ENCODE results near the gene FAM174B.

- TF ChIP-seq, protein P1, sequence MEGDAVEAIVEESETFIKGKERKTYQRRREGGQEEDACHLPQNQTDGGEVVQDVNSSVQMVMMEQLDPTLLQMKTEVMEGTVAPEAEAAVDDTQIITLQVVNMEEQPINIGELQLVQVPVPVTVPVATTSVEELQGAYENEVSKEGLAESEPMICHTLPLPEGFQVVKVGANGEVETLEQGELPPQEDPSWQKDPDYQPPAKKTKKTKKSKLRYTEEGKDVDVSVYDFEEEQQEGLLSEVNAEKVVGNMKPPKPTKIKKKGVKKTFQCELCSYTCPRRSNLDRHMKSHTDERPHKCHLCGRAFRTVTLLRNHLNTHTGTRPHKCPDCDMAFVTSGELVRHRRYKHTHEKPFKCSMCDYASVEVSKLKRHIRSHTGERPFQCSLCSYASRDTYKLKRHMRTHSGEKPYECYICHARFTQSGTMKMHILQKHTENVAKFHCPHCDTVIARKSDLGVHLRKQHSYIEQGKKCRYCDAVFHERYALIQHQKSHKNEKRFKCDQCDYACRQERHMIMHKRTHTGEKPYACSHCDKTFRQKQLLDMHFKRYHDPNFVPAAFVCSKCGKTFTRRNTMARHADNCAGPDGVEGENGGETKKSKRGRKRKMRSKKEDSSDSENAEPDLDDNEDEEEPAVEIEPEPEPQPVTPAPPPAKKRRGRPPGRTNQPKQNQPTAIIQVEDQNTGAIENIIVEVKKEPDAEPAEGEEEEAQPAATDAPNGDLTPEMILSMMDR (IDR thresholded peaks at IDR 0.05) = no peak
- TF ChIP-seq POLR2A (IDR thresholded peaks at IDR 0.05) = no peak
Measured at GRCh38 chr15:92675485-92675884, 19.9 kb upstream of the FAM174B start.

Measured in adrenal gland (tissue), 5 donors.